Measurements from ENCODE around the gene RRAS.
A peak's percentile ranks its signal among the peaks of the same experiment; 100 is the strongest.

RRAS gene

GRCh38 chr19:49593233-49594113, 46.5 kb downstream of the RRAS start:
- peak; percentile 95 for DNase-seq

DNA sequence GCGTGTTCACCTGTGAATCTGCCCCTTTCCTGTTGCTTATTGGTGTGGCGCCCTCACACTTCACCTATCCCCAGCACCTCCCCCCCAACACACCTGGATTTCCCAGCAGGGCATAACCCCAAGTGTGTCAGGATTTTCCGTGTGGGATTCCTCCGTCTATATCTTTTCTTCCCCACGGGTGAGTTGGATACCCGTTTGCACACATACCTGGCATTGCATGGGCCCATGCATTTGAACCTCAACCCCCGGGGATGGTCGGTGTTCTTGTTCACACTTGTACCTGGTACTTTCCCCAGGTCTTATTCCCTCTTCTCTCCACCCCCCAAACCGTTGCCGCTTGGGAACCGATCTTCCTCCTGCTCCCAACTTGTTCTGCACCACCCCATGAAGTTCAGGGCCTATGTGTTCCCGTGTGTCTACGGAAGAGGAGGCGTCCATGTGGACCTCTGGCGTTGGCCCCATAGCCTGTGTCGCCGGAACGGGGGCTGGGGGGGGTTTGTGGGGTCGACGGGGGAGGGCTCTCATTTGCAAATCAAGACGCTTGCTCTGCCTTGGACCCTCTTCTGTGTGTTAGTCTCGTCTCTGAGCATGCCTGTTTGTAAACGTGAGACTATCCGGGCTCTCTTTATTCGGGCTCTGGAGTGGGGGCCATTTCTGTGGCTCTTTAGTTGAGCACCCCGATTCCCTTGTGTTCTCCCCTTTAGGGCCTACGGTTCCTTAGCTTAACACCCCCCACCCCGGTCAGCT, 47.3 kb downstream of the RRAS start:
- DNase-seq = no peak

DNA sequence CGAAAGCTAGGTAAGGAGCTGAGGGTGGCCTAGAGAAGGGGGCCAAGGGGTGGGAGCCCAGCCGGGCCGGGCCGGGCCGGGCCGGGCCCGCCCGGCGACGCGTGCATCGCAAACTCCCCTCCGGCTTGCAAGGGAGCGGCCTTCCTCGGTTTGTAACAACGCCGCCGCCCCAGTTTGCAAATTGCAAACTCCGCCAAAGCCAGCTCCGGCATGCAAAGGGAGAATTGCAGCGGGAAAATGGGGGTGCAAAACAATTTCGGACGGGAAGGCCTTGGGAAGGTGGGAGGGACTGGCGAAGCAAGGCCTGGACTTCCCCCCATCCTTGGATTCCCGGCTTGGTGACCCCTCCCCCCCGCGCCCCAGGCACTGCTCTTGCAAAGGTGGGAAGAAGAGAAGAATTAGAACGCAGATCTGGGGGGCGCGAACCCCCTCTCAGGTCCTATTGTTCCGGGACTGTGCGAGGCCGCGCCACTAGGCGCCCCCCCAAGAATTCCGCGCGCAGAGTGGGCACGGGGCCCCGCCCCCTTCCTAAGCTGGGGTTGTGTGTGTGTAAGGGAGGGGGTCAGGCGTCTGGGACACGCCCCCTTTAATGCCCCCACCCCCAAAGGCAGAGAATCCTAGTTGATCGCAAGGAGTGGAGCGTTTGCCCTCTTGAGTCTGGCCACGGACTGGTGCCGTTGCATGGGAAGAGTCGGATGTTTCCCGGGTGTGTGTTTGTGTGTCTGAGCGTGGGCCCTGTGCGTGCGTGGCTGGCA, 48.0 kb downstream of the RRAS start:
- peak; percentile 43 for DNase-seq

- peak; percentile 84 for DNase-seq
Measured at GRCh38 chr19:49590971-49591730, 48.8 kb downstream of the RRAS start, which contains the start of gene PRR12. Gene PRR12 (plus strand): TSS chr19:49591182. CDS start chr19:49591655, 473 bp downstream.

GRCh38 chr19:49590071-49590970, 49.6 kb downstream of the RRAS start:
- peak; percentile 99 for DNase-seq

GRCh38 chr19:49589502-49589905, 50.4 kb downstream of the RRAS start:
- DNase-seq = no peak

DNA sequence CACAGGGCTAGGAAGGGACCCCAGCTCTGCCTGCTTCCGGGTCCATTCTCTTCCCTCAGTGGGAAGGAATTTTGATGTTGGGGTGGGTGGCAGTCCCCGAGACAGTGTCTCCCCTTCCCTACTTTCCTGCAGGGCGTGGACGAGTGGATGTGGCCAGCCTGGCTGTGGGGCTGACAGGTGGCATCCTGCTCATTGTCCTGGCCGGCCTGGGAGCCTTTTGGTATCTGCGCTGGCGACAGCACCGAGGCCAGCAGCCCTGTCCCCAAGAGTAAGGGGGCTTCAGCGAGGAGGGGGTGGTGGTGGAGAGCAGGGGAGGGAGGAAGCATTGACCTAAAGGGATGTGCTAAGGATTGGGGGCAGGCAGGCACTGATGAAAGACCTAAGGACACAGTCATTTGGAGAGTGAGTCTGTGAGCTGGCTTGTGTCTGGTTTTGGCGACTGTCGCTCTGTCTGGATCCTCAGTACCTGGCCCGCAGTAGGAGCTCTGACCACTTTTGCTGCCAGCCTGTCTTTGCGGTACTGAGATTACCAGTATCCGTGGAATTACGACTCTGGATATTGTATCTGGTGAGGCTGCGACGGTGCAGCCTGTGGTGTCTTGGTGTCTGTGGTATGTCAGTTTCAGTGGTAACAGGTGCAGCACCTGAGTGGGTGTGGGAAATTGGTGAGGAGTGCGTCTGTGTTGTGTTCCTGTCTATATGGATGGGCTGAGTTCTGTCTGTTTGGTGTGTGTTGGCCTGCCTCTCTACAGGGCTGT, 51.4 kb downstream of the RRAS start:
- DNase-seq = no peak

- no peak for DNase-seq
Measured at GRCh38 chr19:49587227-49587626, 52.7 kb downstream of the RRAS start.
